Suprapubic skin (tissue), 4 donors: ENCODE measurements around the gene AMPH.

Experiments used
- CTCF ChIP-seq, 2 donors: fragments of 200-600 bp in 1 of 2; fragments of 450-650 bp in 1 of 2; sonication (generic) in 1 of 2; IDR thresholded peaks; one replicate each; pipeline ENCODE4 v1.5.1; 2016 to 2019; ENCODE audit warnings: antibody characterized with exemption in 2 of 2, mild to moderate bottlenecking in 1 of 2, moderate library complexity in 1 of 2
- POLR2A ChIP-seq, 2 donors: fragments of 450-650 bp; IDR thresholded peaks; one replicate each; pipeline ENCODE4 v1.6.1; 2017; ENCODE audit warnings: antibody characterized with exemption in 2 of 2, mild to moderate bottlenecking in 2 of 2, moderate library complexity in 2 of 2
- POLR2AphosphoS5 ChIP-seq, 3 donors: sonication (generic); formaldehyde crosslinking; IDR thresholded peaks; one replicate each; pipeline ENCODE4 v1.6.1; 2017; ENCODE audit warnings: antibody characterized with exemption in 3 of 3

- TF ChIP-seq CTCF (IDR thresholded peaks at IDR 0.05) (no peak), POLR2AphosphoS5 (IDR thresholded peaks at IDR 0.05) (no peak), POLR2A (IDR thresholded peaks at IDR 0.05) (no peak)
These were observed 203.1 kb downstream of the AMPH start for GRCh38 chr7:38428041-38428440.
